Activated CD4-positive, alpha-beta memory T cell treated with anti-CD3 and anti-CD28 coated beads, Interleukin-2, amount 10 ng/mL, durations not matched to agents 7 days and 5 days (primary cell): ENCODE data around the gene ARPC1B. TPM values are rescaled to one million over a fixed set of nuclear protein-coding genes. Genes with fewer than 3 reads are reported as not detected.
"Not testable (repeated sequence)": the region's sequence is repeated elsewhere in the genome, so short reads cannot be mapped to it uniquely, and the experiment has no call there.

Experiments used
- CTCF ChIA-PET: fragments of 350-600 bp; sonication (Branson Sonifier 250); formaldehyde crosslinking; loops from one replicate; lab custom pipeline; 2021; ENCODE audit warnings: antibody characterized with exemption, inconsistent platforms; lab: Charles Lee
- POLR2A ChIA-PET: fragments of 350-600 bp; sonication (Branson Sonifier 250); formaldehyde crosslinking; loops from one replicate; lab custom pipeline; 2021; ENCODE audit warnings: antibody characterized with exemption; lab: Charles Lee
- DNase-seq: peaks from one replicate; pipeline ENCODE4 v3.0.0-alpha.2; 2020
- H3K27ac Mint-ChIP-seq: one replicate; pipeline ENCODE4 v1.8.0; 2021; ENCODE audit warnings: mild to moderate bottlenecking, mixed read lengths
- H3K27me3 Mint-ChIP-seq: one replicate; pipeline ENCODE4 v1.8.0; 2021; ENCODE audit warnings: mixed read lengths
- H3K36me3 Mint-ChIP-seq: one replicate; pipeline ENCODE4 v1.8.0; 2021; ENCODE audit warnings: low read depth, mixed read lengths
- H3K4me1 Mint-ChIP-seq: one replicate; pipeline ENCODE4 v1.8.0; 2021; ENCODE audit warnings: mixed read lengths
- H3K4me3 Mint-ChIP-seq: one replicate; pipeline ENCODE4 v1.8.0; 2021; ENCODE audit warnings: mild to moderate bottlenecking, mixed read lengths
- H3K9me3 Mint-ChIP-seq: one replicate; pipeline ENCODE4 v1.8.0; 2021; ENCODE audit warnings: mixed read lengths
- total RNA-seq, 2 experiments: library from RNA; stranded (reverse); gene quantifications; one replicate each; pipeline ENCODE4 v1.2.3, GENCODE V29; 2021

The ARPC1B gene
- total RNA-seq, 2 experiments from 2014 or later: 396 to 397 TPM

GRCh38 chr7:99408379-99409191, 34.1 kb downstream of the ARPC1B start, which contains the start of the genes BUD31 and PDAP1:
Gene BUD31, plus strand, starts transcription at chr7:99408969. Its CDS starts 2,124 bp downstream, at chr7:99411093.
Gene PDAP1, minus strand, starts transcription at chr7:99408597. Its CDS starts 49 bp downstream, at chr7:99408548.
- H3K27ac Mint-ChIP-seq: peak within 1 kb of the TSS; percentile 90
- POLR2A ChIA-PET: interaction anchor here (0.6 to 12.4 kb wide), 27 partner anchors 9 to 693 kb away, joined by 3 to 160 read pairs (median 5); partner anchors contain the start of genes AP4M1, ARPC1B, ATP5MF and CPSF4
- H3K9me3 Mint-ChIP-seq: no peaks in the 10 kb centered on the region
- peak; percentile 95 for DNase-seq
- no peaks in the 10 kb centered on the region for H3K27me3 Mint-ChIP-seq
- peaks cover 59% of the 10 kb centered on the region for H3K36me3 Mint-ChIP-seq
- CTCF ChIA-PET: interaction anchor here (0.7 to 1.2 kb wide), 10 partner anchors 10 to 150 kb away, joined by 3 to 9 read pairs (median 3); partner anchors contain the start of genes ATP5MF and ZNF655
- H3K4me3 Mint-ChIP-seq: peak within 1 kb of the TSS; percentile 86
- H3K4me1 Mint-ChIP-seq: peaks cover 58% of the 10 kb centered on the region

GRCh38 chr7:99409192-99409572, 34.7 kb downstream of the ARPC1B start:
- CTCF ChIA-PET: interaction anchor here (0.7 to 1.2 kb wide), 9 partner anchors 10 to 149 kb away, joined by 3 to 9 read pairs (median 3); partner anchors contain the start of gene ZNF655
- peaks cover 54% of the 10 kb centered on the region for H3K36me3 Mint-ChIP-seq
- no peaks in the 10 kb centered on the region for H3K27me3 Mint-ChIP-seq
- peak overlapping the region; percentile 90 for H3K27ac Mint-ChIP-seq
- peak overlapping the region; percentile 86 for H3K4me3 Mint-ChIP-seq
- peaks cover 52% of the 10 kb centered on the region for H3K4me1 Mint-ChIP-seq
- POLR2A ChIA-PET: interaction anchor here (0.6 to 12.4 kb wide), 26 partner anchors 9 to 994 kb away, joined by 3 to 160 read pairs (median 4); partner anchors contain the start of genes AP4M1, ARPC1B, ATP5MF and CPSF4
- H3K9me3 Mint-ChIP-seq: no peaks in the 10 kb centered on the region
- no peak for DNase-seq

GRCh38 chr7:99409806-99410205, 35.3 kb downstream of the ARPC1B start:
- peaks cover 48% of the 10 kb centered on the region for H3K4me1 Mint-ChIP-seq
- H3K27ac Mint-ChIP-seq: peak overlapping the region; percentile 90
- DNase-seq: no peak
- peak overlapping the region; percentile 86 for H3K4me3 Mint-ChIP-seq
- no peaks in the 10 kb centered on the region for H3K27me3 Mint-ChIP-seq
- H3K9me3 Mint-ChIP-seq: no peaks in the 10 kb centered on the region
- H3K36me3 Mint-ChIP-seq: peaks cover 51% of the 10 kb centered on the region
- CTCF ChIA-PET: interaction anchor here (1.1 kb wide), 1 partner anchor 43 kb away, joined by 3 read pairs; no protein-coding TSS in a partner anchor
- POLR2A ChIA-PET: interaction anchor here (0.6 to 12.4 kb wide), 11 partner anchors 8 to 993 kb away, joined by 3 to 160 read pairs (median 9); partner anchors contain the start of genes ARPC1B, ATP5MF, ZKSCAN5 and ZNF394

- CTCF ChIA-PET: no interaction called here
- DNase-seq: no peak
- Mint-ChIP-seq H3K9me3 (no peaks in the 10 kb centered on the region), H3K36me3 (peaks cover 56% of the 10 kb centered on the region), H3K4me3 (peak overlapping the region; percentile 86), H3K4me1 (peaks cover 48% of the 10 kb centered on the region), H3K27ac (no peak overlapping the region), H3K27me3 (no peaks in the 10 kb centered on the region)
- POLR2A ChIA-PET: interaction anchor here (5.9 kb wide), 1 partner anchor 33 kb away, joined by 93 read pairs; the partner anchor contains the start of gene ARPC1B
Measured at GRCh38 chr7:99410635-99411034, 36.1 kb downstream of the ARPC1B start.

GRCh38 chr7:99415513-99416127, 41.1 kb downstream of the ARPC1B start:
- ChIA-PET POLR2A (interaction anchor here (1.5 kb wide), 1 partner anchor 41 kb away, joined by 7 read pairs; the partner anchor contains the start of gene ARPC1B), CTCF (interaction anchor here (0.7 to 1.4 kb wide), 3 partner anchors 10 to 114 kb away, joined by 3 to 5 read pairs (median 4); no protein-coding TSS in a partner anchor)
- peak overlapping the region; percentile 71 for H3K27ac Mint-ChIP-seq
- H3K36me3 Mint-ChIP-seq: peaks cover 76% of the 10 kb centered on the region
- not testable (repeated sequence) for H3K27me3 Mint-ChIP-seq, H3K4me3 Mint-ChIP-seq, H3K9me3 Mint-ChIP-seq
- peak; percentile 36 for DNase-seq
- peaks cover 20% of the 10 kb centered on the region for H3K4me1 Mint-ChIP-seq

GRCh38 chr7:99418260-99418659, 43.7 kb downstream of the ARPC1B start:
- no peak for DNase-seq
- H3K36me3 Mint-ChIP-seq: peaks cover 64% of the 10 kb centered on the region
- CTCF ChIA-PET: no interaction called here
- H3K9me3 Mint-ChIP-seq: no peaks in the 10 kb centered on the region
- peaks cover 7% of the 10 kb centered on the region for H3K4me1 Mint-ChIP-seq
- no peak overlapping the region for H3K4me3 Mint-ChIP-seq
- POLR2A ChIA-PET: interaction anchor here (1.3 kb wide), 1 partner anchor 9 kb away, joined by 5 read pairs; the partner anchor contains the start of gene BUD31
- H3K27me3 Mint-ChIP-seq: no peaks in the 10 kb centered on the region
- H3K27ac Mint-ChIP-seq: no peak overlapping the region

- Mint-ChIP-seq H3K4me1 (peaks cover 6% of the 10 kb centered on the region), H3K27me3 (no peaks in the 10 kb centered on the region), H3K4me3 (no peak overlapping the region), H3K36me3 (peaks cover 61% of the 10 kb centered on the region), H3K27ac (no peak overlapping the region), H3K9me3 (no peaks in the 10 kb centered on the region)
- POLR2A ChIA-PET: interaction anchor here (0.9 to 1.5 kb wide), 2 partner anchors 11 to 44 kb away, joined by 3 to 8 read pairs; partner anchors contain the start of genes ARPC1B, BUD31 and PDAP1
- no peak for DNase-seq
- CTCF ChIA-PET: no interaction called here
Measured at GRCh38 chr7:99419323-99420021, 44.9 kb downstream of the ARPC1B start.

- H3K4me1 Mint-ChIP-seq: peaks cover 4% of the 10 kb centered on the region
- H3K27ac Mint-ChIP-seq: no peak overlapping the region
- no peaks in the 10 kb centered on the region for H3K27me3 Mint-ChIP-seq
- DNase-seq: no peak
- ChIA-PET POLR2A (interaction anchor here (1.5 kb wide), 1 partner anchor 12 kb away, joined by 8 read pairs; the partner anchor contains the start of genes BUD31 and PDAP1), CTCF (no interaction called here)
- no peak overlapping the region for H3K4me3 Mint-ChIP-seq
- H3K36me3 Mint-ChIP-seq: peaks cover 57% of the 10 kb centered on the region
- H3K9me3 Mint-ChIP-seq: no peaks in the 10 kb centered on the region
Measured at GRCh38 chr7:99420213-99420612, 45.7 kb downstream of the ARPC1B start.

DNA sequence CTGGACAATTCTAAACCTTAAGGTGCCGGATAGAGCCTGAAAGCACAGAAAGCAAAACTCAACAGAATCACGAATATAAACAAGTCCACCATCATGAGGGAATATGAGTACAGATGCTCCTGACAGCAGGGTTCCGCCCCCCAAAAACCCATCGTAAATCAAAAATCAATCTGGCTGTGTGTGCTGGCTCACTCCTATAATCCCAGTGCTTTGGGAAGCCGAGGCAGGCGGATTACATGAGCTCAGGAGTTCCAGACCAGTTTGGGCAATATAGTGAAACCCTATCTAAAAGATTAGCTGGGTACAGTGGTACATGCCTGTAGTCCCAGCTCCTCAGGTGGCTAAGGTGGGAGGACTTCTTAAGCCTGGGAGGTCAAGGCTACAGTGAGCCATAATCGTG, 46.5 kb downstream of the ARPC1B start:
- DNase-seq: no peak
- no peak overlapping the region for H3K4me3 Mint-ChIP-seq
- H3K27ac Mint-ChIP-seq: no peak overlapping the region
- peaks cover 2% of the 10 kb centered on the region for H3K4me1 Mint-ChIP-seq
- no peaks in the 10 kb centered on the region for H3K9me3 Mint-ChIP-seq
- peaks cover 52% of the 10 kb centered on the region for H3K36me3 Mint-ChIP-seq
- no peaks in the 10 kb centered on the region for H3K27me3 Mint-ChIP-seq
- ChIA-PET POLR2A (no interaction called here), CTCF (no interaction called here)

GRCh38 chr7:99422186-99422585, 47.7 kb downstream of the ARPC1B start:
- ChIA-PET POLR2A (no interaction called here), CTCF (no interaction called here)
- H3K4me3 Mint-ChIP-seq: no peak overlapping the region
- no peaks in the 10 kb centered on the region for H3K4me1 Mint-ChIP-seq
- no peak overlapping the region for H3K27ac Mint-ChIP-seq
- H3K36me3 Mint-ChIP-seq: peaks cover 41% of the 10 kb centered on the region
- no peak for DNase-seq
- H3K9me3 Mint-ChIP-seq: no peaks in the 10 kb centered on the region
- no peaks in the 10 kb centered on the region for H3K27me3 Mint-ChIP-seq

- CTCF ChIA-PET: no interaction called here
- no peak overlapping the region for H3K4me3 Mint-ChIP-seq
- POLR2A ChIA-PET: no interaction called here
- H3K36me3 Mint-ChIP-seq: peaks cover 37% of the 10 kb centered on the region
- H3K4me1 Mint-ChIP-seq: no peaks in the 10 kb centered on the region
- H3K9me3 Mint-ChIP-seq: no peaks in the 10 kb centered on the region
- H3K27ac Mint-ChIP-seq: no peak overlapping the region
- DNase-seq: no peak
- H3K27me3 Mint-ChIP-seq: no peaks in the 10 kb centered on the region
Measured at GRCh38 chr7:99422625-99423024, 48.1 kb downstream of the ARPC1B start.
